ENCODE results near the gene RPH3AL. TPM values are rescaled to one million over a fixed set of nuclear protein-coding genes. Genes with fewer than 3 reads are reported as not detected.
"Not testable (repeated sequence)": the region's sequence is repeated elsewhere in the genome, so short reads cannot be mapped to it uniquely, and the experiment has no call there.

Gene RPH3AL
- total RNA-seq, 1 donor from 2014 or later, result 3.5 TPM

- intact Hi-C loops (cut with micrococcal nuclease), result no loop called here
These were observed 73.3 kb downstream of the RPH3AL start for GRCh38 chr17:279331-279730.

DNA sequence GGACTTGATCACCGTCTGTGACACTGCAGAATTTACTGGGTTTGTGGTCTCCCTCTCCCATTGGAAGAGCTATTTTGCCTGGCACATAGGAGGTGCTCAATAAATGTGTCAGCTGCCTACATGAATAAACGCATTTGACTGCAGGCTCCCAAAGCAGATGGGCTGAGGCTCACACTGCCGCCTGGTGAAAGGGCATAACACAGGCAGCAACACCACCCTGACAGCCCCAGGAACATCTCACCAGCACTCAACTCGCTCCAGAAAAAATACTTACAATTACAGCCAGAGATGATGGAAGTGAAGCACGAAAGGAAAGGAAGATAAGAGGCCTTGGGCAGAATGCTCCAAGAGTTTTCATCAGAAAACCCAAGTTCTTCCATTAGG is 73.9 kb downstream of the RPH3AL start:
- no peak for DNase-seq (ENCODE audit: low spot score)
- peaks cover 1% of the 10 kb centered on the region for H3K27me3 Mint-ChIP-seq (ENCODE audit: low read depth)
- H3K4me1 Mint-ChIP-seq (ENCODE audit: low read depth), result no peaks in the 10 kb centered on the region
- no peak overlapping the region for H3K4me3 Mint-ChIP-seq (ENCODE audit: low read depth)
- intact Hi-C loops (cut with micrococcal nuclease), result no loop called here
- no peaks in the 10 kb centered on the region for H3K36me3 Mint-ChIP-seq (ENCODE audit: low read depth)
- H3K9me3 Mint-ChIP-seq, result no peaks in the 10 kb centered on the region
- H3K27ac Mint-ChIP-seq, result no peak overlapping the region

More at GRCh38 chr17:279331-279730, 73.3 kb downstream of the RPH3AL start:
- H3K9me3 Mint-ChIP-seq, result no peaks in the 10 kb centered on the region
- DNase-seq (ENCODE audit: low spot score), result no peak
- no peaks in the 10 kb centered on the region for H3K36me3 Mint-ChIP-seq (ENCODE audit: low read depth)
- H3K4me3 Mint-ChIP-seq (ENCODE audit: low read depth), result no peak overlapping the region
- H3K27ac Mint-ChIP-seq, result no peak overlapping the region
- no peaks in the 10 kb centered on the region for H3K4me1 Mint-ChIP-seq (ENCODE audit: low read depth)
- H3K27me3 Mint-ChIP-seq (ENCODE audit: low read depth), result peaks cover 1% of the 10 kb centered on the region

DNA sequence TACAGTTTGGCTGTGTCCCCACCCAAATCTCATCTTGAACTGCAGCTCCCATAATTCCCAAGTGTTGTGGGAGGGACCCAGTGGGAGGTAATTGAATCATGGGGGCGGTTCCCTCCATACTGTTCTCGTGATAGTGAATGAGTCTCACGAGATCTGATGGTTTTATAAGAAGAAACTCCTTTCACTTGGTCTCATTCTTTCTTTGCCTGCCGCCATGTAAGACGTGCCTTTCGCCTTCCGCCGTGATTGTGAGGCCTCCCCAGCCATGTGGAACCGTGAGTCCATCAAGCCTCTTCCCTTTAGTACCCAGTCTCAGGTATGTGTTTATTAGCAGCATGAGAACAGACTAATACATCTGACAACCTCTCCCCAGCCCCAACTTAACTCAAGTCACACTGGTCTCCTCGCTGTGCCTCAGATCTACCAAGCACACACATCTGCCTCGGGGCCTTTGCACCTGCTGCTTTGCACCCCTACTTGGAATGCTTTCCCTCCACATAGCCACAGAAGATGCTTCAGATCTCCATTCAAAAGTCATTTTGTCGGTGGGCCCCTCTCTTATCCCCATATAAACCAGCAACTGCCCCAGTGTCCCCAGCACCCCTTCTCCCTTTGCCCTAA is 74.4 kb downstream of the RPH3AL start:
- Mint-ChIP-seq H3K36me3 (ENCODE audit: low read depth) (no peaks in the 10 kb centered on the region), H3K27me3 (ENCODE audit: low read depth) (peaks cover 1% of the 10 kb centered on the region), H3K27ac (no peak overlapping the region), H3K9me3 (no peaks in the 10 kb centered on the region), H3K4me1 (ENCODE audit: low read depth) (no peaks in the 10 kb centered on the region), H3K4me3 (ENCODE audit: low read depth) (no peak overlapping the region)
- intact Hi-C loops (cut with micrococcal nuclease), result no loop called here
- no peak for DNase-seq (ENCODE audit: low spot score)

DNA sequence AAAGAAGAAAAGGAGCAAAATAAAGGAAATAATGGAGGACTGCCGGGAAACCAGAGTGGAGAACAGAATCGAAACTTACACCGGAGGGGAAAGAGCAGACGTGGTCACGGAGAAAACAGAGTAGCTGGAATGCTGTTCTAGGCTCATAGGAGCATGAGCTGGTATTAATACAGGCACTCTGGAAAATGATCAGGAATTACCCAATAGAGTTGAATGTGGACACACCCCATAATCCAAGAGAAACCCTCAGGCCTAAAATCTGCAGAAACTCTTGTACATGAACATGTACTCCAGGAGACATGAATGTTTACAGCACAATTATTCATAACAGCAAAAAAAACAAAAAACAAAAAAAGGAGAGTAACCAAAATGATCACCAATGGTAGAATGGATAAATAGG is 77.7 kb downstream of the RPH3AL start:
- Mint-ChIP-seq H3K27ac (no peak overlapping the region), H3K4me1 (ENCODE audit: low read depth) (no peaks in the 10 kb centered on the region), H3K9me3 (no peaks in the 10 kb centered on the region), H3K36me3 (ENCODE audit: low read depth) (no peaks in the 10 kb centered on the region), H3K4me3 (ENCODE audit: low read depth) (no peak overlapping the region), H3K27me3 (ENCODE audit: low read depth) (peaks cover 1% of the 10 kb centered on the region)
- intact Hi-C loops (cut with micrococcal nuclease), result no loop called here
- no peak for DNase-seq (ENCODE audit: low spot score)

DNA sequence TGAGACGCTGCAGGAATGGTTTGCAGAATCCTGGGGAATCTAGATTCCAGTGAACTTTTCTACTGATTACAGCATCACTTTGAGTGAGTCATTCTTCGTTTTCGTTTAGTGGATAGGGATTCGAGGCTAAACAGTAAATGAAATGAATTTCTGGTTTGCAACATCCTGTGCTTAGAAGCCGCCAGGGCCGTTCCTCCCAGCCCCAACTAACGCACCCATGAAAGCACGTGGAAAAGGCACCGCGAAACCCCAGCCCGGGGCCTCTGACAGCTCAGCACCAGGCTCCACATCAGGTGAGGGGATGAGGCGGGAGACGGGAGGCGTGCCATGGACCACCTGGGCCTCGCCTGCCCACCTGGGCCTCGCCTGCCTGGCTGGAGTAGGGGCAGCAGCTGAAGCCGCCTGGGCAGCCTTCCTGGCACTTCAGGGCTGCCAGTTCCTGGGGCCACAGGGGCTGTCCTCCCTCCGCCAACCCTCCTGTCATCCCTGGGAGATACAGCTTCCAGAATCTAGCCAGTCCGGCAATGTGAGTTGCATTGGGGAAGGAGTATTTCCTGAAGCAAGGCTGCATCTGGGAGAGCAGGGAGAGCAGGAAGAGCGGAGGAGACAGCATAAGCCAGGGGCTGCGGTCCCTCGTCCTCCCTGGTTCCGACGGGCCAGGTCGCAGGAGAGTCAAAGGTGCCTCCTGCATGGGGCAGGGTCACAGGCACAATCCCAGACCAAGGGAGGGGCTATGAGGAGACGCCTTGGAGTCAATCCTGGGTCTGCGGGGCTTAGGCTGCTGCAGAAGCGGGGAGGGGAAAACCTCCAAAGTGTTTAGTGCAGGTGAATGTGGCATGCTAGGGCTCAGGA is 78.4 kb downstream of the RPH3AL start:
- Mint-ChIP-seq H3K36me3 (ENCODE audit: low read depth) (no peaks in the 10 kb centered on the region), H3K27ac (no peak overlapping the region)
- intact Hi-C loops (cut with micrococcal nuclease), result no loop called here

DNA sequence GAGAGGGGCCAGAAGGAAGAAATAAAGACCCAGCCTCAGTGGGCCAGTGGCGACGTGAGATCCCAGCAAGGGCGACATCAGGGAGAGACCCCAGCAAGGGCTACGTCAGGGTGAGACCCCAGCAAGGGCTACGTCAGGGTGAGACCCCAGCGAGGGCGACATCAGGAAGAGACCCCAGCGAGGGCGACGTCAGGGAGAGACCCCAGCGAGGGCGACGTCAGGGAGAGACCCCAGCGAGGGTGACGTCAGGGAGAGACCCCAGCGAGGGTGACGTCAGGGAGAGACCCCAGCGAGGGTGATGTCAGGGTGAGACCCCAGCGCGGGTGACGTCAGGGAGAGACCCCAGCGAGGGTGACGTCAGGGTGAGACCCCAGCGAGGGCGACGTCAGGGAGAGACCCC is 79.8 kb downstream of the RPH3AL start:
- H3K4me1 Mint-ChIP-seq (ENCODE audit: low read depth); H3K27me3 Mint-ChIP-seq (ENCODE audit: low read depth); DNase-seq (ENCODE audit: low spot score); H3K27ac Mint-ChIP-seq; H3K4me3 Mint-ChIP-seq (ENCODE audit: low read depth); H3K9me3 Mint-ChIP-seq; intact Hi-C loops (cut with micrococcal nuclease); H3K36me3 Mint-ChIP-seq (ENCODE audit: low read depth): not testable (repeated sequence)

More for the DNA sequence above, 78.4 kb downstream of the RPH3AL start:
- DNase-seq (ENCODE audit: low spot score), result no peak
- no peak overlapping the region for H3K4me3 Mint-ChIP-seq (ENCODE audit: low read depth)
- no peaks in the 10 kb centered on the region for H3K9me3 Mint-ChIP-seq
- H3K27me3 Mint-ChIP-seq (ENCODE audit: low read depth), result peaks cover 1% of the 10 kb centered on the region
- no peaks in the 10 kb centered on the region for H3K4me1 Mint-ChIP-seq (ENCODE audit: low read depth)

DNA sequence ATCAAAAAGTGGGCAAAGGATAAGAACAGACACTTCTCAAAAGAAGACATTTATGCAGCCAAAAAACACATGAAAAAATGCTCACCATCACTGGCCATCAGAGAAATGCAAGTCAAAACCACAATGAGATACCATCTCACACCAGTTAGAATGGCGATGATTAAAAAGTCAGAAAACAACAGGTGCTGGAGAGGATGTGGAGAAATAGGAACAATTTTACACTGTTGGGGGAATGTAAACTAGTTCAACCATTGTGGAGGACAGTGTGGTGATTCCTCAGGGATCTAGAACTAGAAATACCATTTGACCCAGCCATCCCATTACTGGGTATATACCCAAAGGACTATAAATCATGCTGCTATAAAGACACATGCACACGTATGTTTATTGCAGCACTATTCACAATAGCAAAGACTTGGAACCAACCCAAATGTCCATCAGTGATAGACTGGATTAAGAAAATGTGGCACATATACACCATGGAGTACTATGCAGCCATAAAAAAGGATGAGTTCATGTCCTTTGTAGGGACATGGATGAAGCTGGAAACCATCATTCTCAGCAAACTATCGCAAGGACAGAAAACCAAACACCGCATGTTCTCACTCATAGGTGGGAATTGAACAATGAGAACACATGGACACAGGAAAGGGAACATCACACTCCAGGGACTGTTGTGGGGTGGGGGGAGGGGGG is 80.5 kb downstream of the RPH3AL start:
- H3K27me3 Mint-ChIP-seq (ENCODE audit: low read depth); intact Hi-C loops (cut with micrococcal nuclease); H3K36me3 Mint-ChIP-seq (ENCODE audit: low read depth); H3K4me1 Mint-ChIP-seq (ENCODE audit: low read depth); DNase-seq (ENCODE audit: low spot score); H3K9me3 Mint-ChIP-seq; H3K27ac Mint-ChIP-seq; H3K4me3 Mint-ChIP-seq (ENCODE audit: low read depth): not testable (repeated sequence)

- Mint-ChIP-seq H3K9me3 (no peaks in the 10 kb centered on the region), H3K27me3 (ENCODE audit: low read depth) (peaks cover 3% of the 10 kb centered on the region), H3K4me1 (ENCODE audit: low read depth) (no peaks in the 10 kb centered on the region), H3K4me3 (ENCODE audit: low read depth) (no peak overlapping the region), H3K27ac (no peak overlapping the region), H3K36me3 (ENCODE audit: low read depth) (no peaks in the 10 kb centered on the region)
- DNase-seq (ENCODE audit: low spot score), result no peak
- intact Hi-C loops (cut with micrococcal nuclease), result no loop called here
These were observed 82.7 kb downstream of the RPH3AL start for GRCh38 chr17:269616-270514.

- peaks cover 3% of the 10 kb centered on the region for H3K27me3 Mint-ChIP-seq (ENCODE audit: low read depth)
- H3K36me3 Mint-ChIP-seq (ENCODE audit: low read depth), result no peaks in the 10 kb centered on the region
- H3K4me1 Mint-ChIP-seq (ENCODE audit: low read depth), result no peaks in the 10 kb centered on the region
- DNase-seq (ENCODE audit: low spot score), result no peak
- H3K9me3 Mint-ChIP-seq, result no peaks in the 10 kb centered on the region
- intact Hi-C loops (cut with micrococcal nuclease), result no loop called here
- H3K27ac Mint-ChIP-seq, result no peak overlapping the region
- H3K4me3 Mint-ChIP-seq (ENCODE audit: low read depth), result no peak overlapping the region
These were observed 85.6 kb downstream of the RPH3AL start for GRCh38 chr17:266701-267667.

DNA sequence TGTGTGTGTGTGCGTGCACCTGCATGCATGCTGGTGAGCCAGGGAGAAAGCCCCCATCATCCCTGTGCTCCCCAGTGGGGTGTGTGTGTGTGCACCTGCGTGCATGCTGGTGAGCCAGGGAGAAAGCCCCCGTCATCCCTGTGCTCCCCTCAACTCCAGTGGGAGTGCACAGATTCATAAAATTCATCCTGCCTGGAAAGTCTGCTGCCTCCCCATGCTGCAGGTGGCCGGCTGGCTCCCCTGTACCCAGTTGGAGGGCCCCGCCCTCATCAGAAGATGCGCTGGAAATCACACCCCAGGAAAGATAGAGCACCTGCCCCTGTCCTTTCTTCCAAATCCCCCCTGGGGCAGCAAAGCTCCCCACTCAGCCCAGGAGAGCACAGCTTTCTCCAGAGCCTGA is 86.4 kb downstream of the RPH3AL start:
- H3K27me3 Mint-ChIP-seq (ENCODE audit: low read depth), result peaks cover 3% of the 10 kb centered on the region
- no peaks in the 10 kb centered on the region for H3K4me1 Mint-ChIP-seq (ENCODE audit: low read depth)
- H3K9me3 Mint-ChIP-seq, result no peaks in the 10 kb centered on the region
- H3K27ac Mint-ChIP-seq, result no peak overlapping the region
- DNase-seq (ENCODE audit: low spot score), result no peak
- H3K4me3 Mint-ChIP-seq (ENCODE audit: low read depth), result no peak overlapping the region
- no peaks in the 10 kb centered on the region for H3K36me3 Mint-ChIP-seq (ENCODE audit: low read depth)
- intact Hi-C loops (cut with micrococcal nuclease), result no loop called here

GRCh38 chr17:265718-266117 is 86.9 kb downstream of the RPH3AL start:
- DNase-seq (ENCODE audit: low spot score), result no peak
- Mint-ChIP-seq H3K36me3 (ENCODE audit: low read depth) (no peaks in the 10 kb centered on the region), H3K4me1 (ENCODE audit: low read depth) (no peaks in the 10 kb centered on the region), H3K27me3 (ENCODE audit: low read depth) (peaks cover 3% of the 10 kb centered on the region), H3K27ac (no peak overlapping the region), H3K9me3 (no peaks in the 10 kb centered on the region), H3K4me3 (ENCODE audit: low read depth) (no peak overlapping the region)
- intact Hi-C loops (cut with micrococcal nuclease), result no loop called here

Data from activated T-helper 2 cell treated with anti-CD3 and anti-CD28 coated beads, Interferon-gamma antibody, Interleukin-2, Interleukin-4, amounts not matched to agents 10 μg/mL and 5 μg/mL and 100 μg/mL, durations not matched to agents 14 hours and 24 hours and 36 hours (primary cell).